Measurements from ENCODE around the gene PRKD2.

Gene PRKD2

GRCh38 chr19:46733690-46734292, 16.9 kb upstream of the PRKD2 start:
- H2BK5ac ChIP-seq (ENCODE audit: low read length) = no peak overlapping the region
- H3K23ac ChIP-seq (ENCODE audit: low read depth, low read length, poor library complexity) = no peak overlapping the region
- no peak overlapping the region for H3K27ac ChIP-seq (replicated peaks; ENCODE audit: low read length)
- H3K4me3 ChIP-seq (ENCODE audit: low read length in 2 of 2) = no peak overlapping the region
- H3K27me3 ChIP-seq (ENCODE audit: control insufficient read depth in 3 of 3, insufficient read depth in 3 of 3, low read depth in 1 of 3, low read length in 3 of 3) = no peaks in the 10 kb centered on the region
- H2AFZ ChIP-seq (ENCODE audit: low read length) = no peak overlapping the region
- no peak overlapping the region for H2BK12ac ChIP-seq (ENCODE audit: low read length)
- no peak overlapping the region for H4K91ac ChIP-seq (ENCODE audit: low read depth, low read length, poor library complexity)
- peaks cover 66 to 95% of the 10 kb centered on the region in 2 donors for H3K36me3 ChIP-seq (replicated peaks in 1 of 2; ENCODE audit: control insufficient read depth in 2 of 2, insufficient read depth in 2 of 2, low read length in 2 of 2)
- H3K79me1 ChIP-seq (ENCODE audit: low read depth, low read length) = peaks cover 18% of the 10 kb centered on the region
- H2AK5ac ChIP-seq (ENCODE audit: low read depth, low read length) = no peak overlapping the region
- no peak overlapping the region for H3K4ac ChIP-seq (ENCODE audit: low read length)
- peaks cover 0 to 2% of the 10 kb centered on the region in 2 donors for H3K9me3 ChIP-seq (replicated peaks in 1 of 2; ENCODE audit: control insufficient read depth in 2 of 2, insufficient read depth in 1 of 2, low read depth in 1 of 2, low read length in 2 of 2)
- no peak overlapping the region for H4K8ac ChIP-seq (ENCODE audit: low read depth, low read length)
- no peak overlapping the region for H3K18ac ChIP-seq (ENCODE audit: low read length)
- no peak overlapping the region for H2BK15ac ChIP-seq (ENCODE audit: low read length)
- no peak for DNase-seq (ENCODE audit: low spot score)
- WGBS, 2 donors (ENCODE audit: extremely low coverage in 2 of 2, insufficient read length in 2 of 2, insufficient replicate concordance in 1 of 2) = no CpG with 5 or more reads among the region's 11 CpGs
- peaks cover 0 to 3% of the 10 kb centered on the region in 2 donors for H3K4me1 ChIP-seq (ENCODE audit: control insufficient read depth in 2 of 2, insufficient read depth in 1 of 2, low read depth in 1 of 2, low read length in 2 of 2)
- H3K4me2 ChIP-seq (ENCODE audit: insufficient read depth, low read length, poor library complexity, severe bottlenecking) = no peak overlapping the region
- H3K9ac ChIP-seq (ENCODE audit: low read depth, low read length, poor library complexity) = peak overlapping the region; percentile 34
- no peak overlapping the region for H2BK120ac ChIP-seq (ENCODE audit: low read depth, low read length)
- no peak overlapping the region for H3K14ac ChIP-seq (ENCODE audit: low read length)

GRCh38 chr19:46732966-46733689, 16.2 kb upstream of the PRKD2 start:
- Histone ChIP-seq H3K27ac (replicated peaks; ENCODE audit: low read length) (no peak overlapping the region), H2AK5ac (ENCODE audit: low read depth, low read length) (no peak overlapping the region), H3K14ac (ENCODE audit: low read length) (no peak overlapping the region), H3K4me2 (ENCODE audit: insufficient read depth, low read length, poor library complexity, severe bottlenecking) (no peak overlapping the region), H3K27me3 (ENCODE audit: control insufficient read depth in 3 of 3, insufficient read depth in 3 of 3, low read depth in 1 of 3, low read length in 3 of 3) (no peaks in the 10 kb centered on the region), H4K8ac (ENCODE audit: low read depth, low read length) (no peak overlapping the region), H2BK5ac (ENCODE audit: low read length) (no peak overlapping the region), H2BK120ac (ENCODE audit: low read depth, low read length) (no peak overlapping the region), H3K4ac (ENCODE audit: low read length) (no peak overlapping the region), H3K79me1 (ENCODE audit: low read depth, low read length) (peaks cover 17% of the 10 kb centered on the region), H2AFZ (ENCODE audit: low read length) (no peak overlapping the region), H2BK15ac (ENCODE audit: low read length) (no peak overlapping the region), H3K4me3 (ENCODE audit: low read length in 2 of 2) (peak overlapping the region in 1 of 2 donors; percentile 36), H3K4me1 (ENCODE audit: control insufficient read depth in 2 of 2, insufficient read depth in 1 of 2, low read depth in 1 of 2, low read length in 2 of 2) (peaks cover 0 to 3% of the 10 kb centered on the region in 2 donors), H3K36me3 (replicated peaks in 1 of 2; ENCODE audit: control insufficient read depth in 2 of 2, insufficient read depth in 2 of 2, low read length in 2 of 2) (peaks cover 65 to 95% of the 10 kb centered on the region in 2 donors), H3K9ac (ENCODE audit: low read depth, low read length, poor library complexity) (no peak overlapping the region), H3K23ac (ENCODE audit: low read depth, low read length, poor library complexity) (peak overlapping the region; percentile 11), H2BK12ac (ENCODE audit: low read length) (no peak overlapping the region), H4K91ac (ENCODE audit: low read depth, low read length, poor library complexity) (no peak overlapping the region), H3K9me3 (replicated peaks in 1 of 2; ENCODE audit: control insufficient read depth in 2 of 2, insufficient read depth in 1 of 2, low read depth in 1 of 2, low read length in 2 of 2) (peaks cover 0 to 2% of the 10 kb centered on the region in 2 donors), H3K18ac (ENCODE audit: low read length) (no peak overlapping the region)
- WGBS, 2 donors (ENCODE audit: extremely low coverage in 2 of 2, insufficient read length in 2 of 2, insufficient replicate concordance in 1 of 2) = no CpG with 5 or more reads among the region's 23 CpGs
- DNase-seq (ENCODE audit: low spot score) = no peak

GRCh38 chr19:46732172-46732938, 15.4 kb upstream of the PRKD2 start:
- no peak overlapping the region for H3K18ac ChIP-seq (ENCODE audit: low read length)

DNA sequence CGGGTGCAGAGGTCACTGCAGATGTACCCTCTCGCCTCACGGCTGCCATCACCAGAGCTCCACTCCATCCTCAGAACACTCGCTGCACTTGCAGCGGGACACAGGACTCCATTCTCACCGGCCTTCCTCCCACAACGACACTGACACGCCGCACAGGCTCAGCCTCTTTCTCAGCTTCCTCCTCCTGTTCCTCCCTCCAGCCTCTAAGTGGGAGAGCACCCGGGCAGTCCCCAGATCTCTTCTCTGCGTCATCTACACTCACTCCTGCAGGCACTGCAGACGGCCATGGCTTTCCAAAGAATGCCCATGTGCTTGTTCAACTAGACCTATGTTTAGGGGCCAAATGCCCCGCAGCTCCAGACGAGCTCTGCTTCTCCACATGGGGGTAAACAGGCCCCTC, 14.7 kb upstream of the PRKD2 start:
- H2AK5ac ChIP-seq (ENCODE audit: low read depth, low read length) = no peak overlapping the region
- H3K4ac ChIP-seq (ENCODE audit: low read length) = no peak overlapping the region
- H3K36me3 ChIP-seq (replicated peaks in 1 of 2; ENCODE audit: control insufficient read depth in 2 of 2, insufficient read depth in 2 of 2, low read length in 2 of 2) = peaks cover 71 to 95% of the 10 kb centered on the region in 2 donors
- no peak overlapping the region for H4K8ac ChIP-seq (ENCODE audit: low read depth, low read length)
- peaks cover 0 to 2% of the 10 kb centered on the region in 2 donors for H3K9me3 ChIP-seq (replicated peaks in 1 of 2; ENCODE audit: control insufficient read depth in 2 of 2, insufficient read depth in 1 of 2, low read depth in 1 of 2, low read length in 2 of 2)
- H3K18ac ChIP-seq (ENCODE audit: low read length) = no peak overlapping the region
- H2BK5ac ChIP-seq (ENCODE audit: low read length) = no peak overlapping the region
- no peak overlapping the region for H2BK15ac ChIP-seq (ENCODE audit: low read length)
- no CpG with 5 or more reads among the region's 14 CpGs for WGBS, 2 donors (ENCODE audit: extremely low coverage in 2 of 2, insufficient read length in 2 of 2, insufficient replicate concordance in 1 of 2)
- H3K27me3 ChIP-seq (ENCODE audit: control insufficient read depth in 3 of 3, insufficient read depth in 3 of 3, low read depth in 1 of 3, low read length in 3 of 3) = no peaks in the 10 kb centered on the region
- H3K79me1 ChIP-seq (ENCODE audit: low read depth, low read length) = peaks cover 23% of the 10 kb centered on the region
- peak overlapping the region; percentile 15 for H3K9ac ChIP-seq (ENCODE audit: low read depth, low read length, poor library complexity)
- no peak overlapping the region for H2AFZ ChIP-seq (ENCODE audit: low read length)
- no peak overlapping the region for H3K4me3 ChIP-seq (ENCODE audit: low read length in 2 of 2)
- H3K23ac ChIP-seq (ENCODE audit: low read depth, low read length, poor library complexity) = peak overlapping the region; percentile 28
- no peak overlapping the region for H2BK120ac ChIP-seq (ENCODE audit: low read depth, low read length)
- H3K4me2 ChIP-seq (ENCODE audit: insufficient read depth, low read length, poor library complexity, severe bottlenecking) = no peak overlapping the region
- no peak overlapping the region for H3K27ac ChIP-seq (replicated peaks; ENCODE audit: low read length)
- H4K91ac ChIP-seq (ENCODE audit: low read depth, low read length, poor library complexity) = no peak overlapping the region
- H2BK12ac ChIP-seq (ENCODE audit: low read length) = no peak overlapping the region
- peak overlapping the region; percentile 23 for H3K14ac ChIP-seq (ENCODE audit: low read length)
- peaks cover 0 to under 1% of the 10 kb centered on the region in 2 donors for H3K4me1 ChIP-seq (ENCODE audit: control insufficient read depth in 2 of 2, insufficient read depth in 1 of 2, low read depth in 1 of 2, low read length in 2 of 2)
- no peak for DNase-seq (ENCODE audit: low spot score)

More at GRCh38 chr19:46732172-46732938, 15.4 kb upstream of the PRKD2 start:
- Histone ChIP-seq H2AK5ac (ENCODE audit: low read depth, low read length) (no peak overlapping the region), H3K9me3 (replicated peaks in 1 of 2; ENCODE audit: control insufficient read depth in 2 of 2, insufficient read depth in 1 of 2, low read depth in 1 of 2, low read length in 2 of 2) (peaks cover 0 to 2% of the 10 kb centered on the region in 2 donors), H2BK120ac (ENCODE audit: low read depth, low read length) (no peak overlapping the region), H3K14ac (ENCODE audit: low read length) (no peak overlapping the region), H2BK15ac (ENCODE audit: low read length) (no peak overlapping the region), H3K4me2 (ENCODE audit: insufficient read depth, low read length, poor library complexity, severe bottlenecking) (no peak overlapping the region), H4K8ac (ENCODE audit: low read depth, low read length) (peak overlapping the region; percentile 1), H3K23ac (ENCODE audit: low read depth, low read length, poor library complexity) (peak overlapping the region; percentile 11), H2BK12ac (ENCODE audit: low read length) (no peak overlapping the region), H3K36me3 (replicated peaks in 1 of 2; ENCODE audit: control insufficient read depth in 2 of 2, insufficient read depth in 2 of 2, low read length in 2 of 2) (peaks cover 71 to 95% of the 10 kb centered on the region in 2 donors), H3K4me3 (ENCODE audit: low read length in 2 of 2) (no peak overlapping the region), H2BK5ac (ENCODE audit: low read length) (no peak overlapping the region), H3K4me1 (ENCODE audit: control insufficient read depth in 2 of 2, insufficient read depth in 1 of 2, low read depth in 1 of 2, low read length in 2 of 2) (peaks cover 0 to 3% of the 10 kb centered on the region in 2 donors), H3K79me1 (ENCODE audit: low read depth, low read length) (peaks cover 23% of the 10 kb centered on the region), H2AFZ (ENCODE audit: low read length) (no peak overlapping the region), H3K4ac (ENCODE audit: low read length) (no peak overlapping the region), H4K91ac (ENCODE audit: low read depth, low read length, poor library complexity) (no peak overlapping the region), H3K27me3 (ENCODE audit: control insufficient read depth in 3 of 3, insufficient read depth in 3 of 3, low read depth in 1 of 3, low read length in 3 of 3) (no peaks in the 10 kb centered on the region), H3K9ac (ENCODE audit: low read depth, low read length, poor library complexity) (peak overlapping the region; percentile 54), H3K27ac (replicated peaks; ENCODE audit: low read length) (no peak overlapping the region)
- DNase-seq (ENCODE audit: low spot score) = no peak
- WGBS, 2 donors (ENCODE audit: extremely low coverage in 2 of 2, insufficient read length in 2 of 2, insufficient replicate concordance in 1 of 2) = no CpG with 5 or more reads among the region's 28 CpGs
